ENCODE data around the gene BRAF. TPM values are rescaled to one million over a fixed set of nuclear protein-coding genes. Genes with fewer than 3 reads are reported as not detected.

BRAF gene
- total RNA-seq, 4 donors from 2014 or later = 34.0 to 50.7 (median 36.8) TPM

DNA sequence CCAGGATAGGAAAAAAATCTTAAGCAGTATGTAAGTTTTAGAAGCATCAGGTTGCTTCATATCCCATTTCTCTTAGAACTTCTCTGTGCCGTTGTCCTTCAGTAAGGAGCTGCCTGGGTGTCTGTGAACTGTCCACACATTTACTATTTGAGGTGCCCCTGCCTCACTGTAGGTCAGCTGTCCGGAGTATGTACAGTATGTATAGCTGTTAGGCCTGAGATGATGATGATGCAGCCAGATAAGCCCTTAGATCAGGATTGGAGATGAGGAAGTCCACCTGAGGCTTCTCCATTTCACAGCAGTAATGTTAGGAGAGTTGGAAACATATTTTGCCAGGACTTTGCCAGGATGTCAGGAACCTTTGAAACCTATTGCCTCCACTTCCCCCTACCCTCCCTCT lies 220.5 kb downstream of the BRAF start:
- TF ChIP-seq POLR2A (IDR thresholded peaks at IDR 0.05; ENCODE audit: low read depth) (no peak), EP300 (IDR thresholded peaks at IDR 0.05) (no peak), POLR2AphosphoS5 (IDR thresholded peaks at IDR 0.05) (no peak)
- TF ChIP-seq, protein P1, sequence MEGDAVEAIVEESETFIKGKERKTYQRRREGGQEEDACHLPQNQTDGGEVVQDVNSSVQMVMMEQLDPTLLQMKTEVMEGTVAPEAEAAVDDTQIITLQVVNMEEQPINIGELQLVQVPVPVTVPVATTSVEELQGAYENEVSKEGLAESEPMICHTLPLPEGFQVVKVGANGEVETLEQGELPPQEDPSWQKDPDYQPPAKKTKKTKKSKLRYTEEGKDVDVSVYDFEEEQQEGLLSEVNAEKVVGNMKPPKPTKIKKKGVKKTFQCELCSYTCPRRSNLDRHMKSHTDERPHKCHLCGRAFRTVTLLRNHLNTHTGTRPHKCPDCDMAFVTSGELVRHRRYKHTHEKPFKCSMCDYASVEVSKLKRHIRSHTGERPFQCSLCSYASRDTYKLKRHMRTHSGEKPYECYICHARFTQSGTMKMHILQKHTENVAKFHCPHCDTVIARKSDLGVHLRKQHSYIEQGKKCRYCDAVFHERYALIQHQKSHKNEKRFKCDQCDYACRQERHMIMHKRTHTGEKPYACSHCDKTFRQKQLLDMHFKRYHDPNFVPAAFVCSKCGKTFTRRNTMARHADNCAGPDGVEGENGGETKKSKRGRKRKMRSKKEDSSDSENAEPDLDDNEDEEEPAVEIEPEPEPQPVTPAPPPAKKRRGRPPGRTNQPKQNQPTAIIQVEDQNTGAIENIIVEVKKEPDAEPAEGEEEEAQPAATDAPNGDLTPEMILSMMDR (IDR thresholded peaks at IDR 0.05) = no peak
- Histone ChIP-seq H3K9me3 (no peaks in the 10 kb centered on the region), H3K27ac (replicated peaks in 1 of 4) (no peak overlapping the region), H3K4me1 (peaks cover 4 to 13% (median 6%) of the 10 kb centered on the region in 4 donors), H3K36me3 (peaks cover 11 to 48% (median 44%) of the 10 kb centered on the region in 4 donors), H3K4me3 (no peak overlapping the region), H3K27me3 (no peaks in the 10 kb centered on the region)
- 94% methylated on average over 2 of the region's 2 CpGs for WGBS
- peak; percentile 60 for DNase-seq (ENCODE audit: extremely low spot score)
- intact Hi-C loops (cut with DNase I) = no loop called here

DNA sequence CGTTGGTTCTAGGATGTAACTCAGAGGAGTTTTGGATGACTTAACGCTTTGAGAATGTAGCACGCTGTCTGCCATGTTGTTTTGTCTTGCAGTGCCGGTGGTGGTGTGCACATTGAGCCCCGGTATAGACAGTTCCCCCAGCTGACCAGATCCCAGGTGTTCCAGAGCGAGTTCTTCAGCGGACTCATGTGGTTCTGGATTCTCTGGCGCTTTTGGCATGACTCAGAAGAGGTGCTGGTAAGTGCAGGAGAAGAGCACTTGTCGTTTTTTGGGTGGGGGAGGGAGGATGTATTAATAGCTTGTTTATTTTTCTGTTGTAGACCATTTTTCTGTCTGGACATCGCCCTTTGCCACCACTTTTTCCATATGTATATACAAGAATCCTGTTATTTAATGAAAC lies 222.0 kb downstream of the BRAF start:
- Histone ChIP-seq H3K9me3 (no peaks in the 10 kb centered on the region), H3K27ac (replicated peaks in 1 of 4) (no peak overlapping the region), H3K27me3 (no peaks in the 10 kb centered on the region), H3K36me3 (peaks cover 11 to 48% (median 44%) of the 10 kb centered on the region in 4 donors), H3K4me1 (peaks cover 18 to 28% (median 20%) of the 10 kb centered on the region in 4 donors), H3K4me3 (no peak overlapping the region)
- WGBS = 85% methylated on average over 10 of the region's 10 CpGs
- intact Hi-C loops (cut with DNase I) = no loop called here
- TF ChIP-seq, protein P1 (IDR thresholded peaks at IDR 0.05) = no peak
- TF ChIP-seq POLR2AphosphoS5 (IDR thresholded peaks at IDR 0.05) = no peak
- TF ChIP-seq POLR2A (IDR thresholded peaks at IDR 0.05; ENCODE audit: low read depth) = no peak
- no peak for TF ChIP-seq EP300 (IDR thresholded peaks at IDR 0.05)
- DNase-seq (ENCODE audit: extremely low spot score) = no peak

DNA sequence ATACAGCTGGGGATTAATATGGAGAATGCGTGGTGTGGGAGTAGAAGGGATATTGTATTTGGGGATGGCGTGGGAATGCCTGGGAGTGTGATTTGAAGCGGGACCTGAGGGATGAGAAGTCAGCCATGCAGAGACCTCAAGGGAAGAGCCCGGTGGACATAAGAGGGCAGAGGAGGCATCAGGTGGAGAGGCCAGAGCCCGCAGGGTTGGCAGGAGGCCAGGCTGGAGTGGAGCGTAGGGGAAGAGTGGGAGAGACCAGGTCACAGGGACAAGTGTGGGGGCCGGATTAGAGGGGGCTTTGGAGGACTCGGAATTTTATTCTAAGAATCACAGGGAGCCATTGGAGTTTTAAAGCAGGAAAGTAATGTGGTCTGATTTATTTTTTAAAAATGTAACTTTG lies 226.3 kb downstream of the BRAF start:
- peak overlapping the region in 1 of 4 donors; percentile 86 for H3K4me3 ChIP-seq
- H3K36me3 ChIP-seq = peaks cover 0 to 23% (median 13%) of the 10 kb centered on the region in 4 donors
- no peak for DNase-seq (ENCODE audit: extremely low spot score)
- 76% methylated on average over 8 of the region's 8 CpGs for WGBS
- peaks cover 29 to 41% (median 34%) of the 10 kb centered on the region in 4 donors for H3K4me1 ChIP-seq
- no peak overlapping the region for H3K27ac ChIP-seq (replicated peaks in 1 of 4)
- no peaks in the 10 kb centered on the region for H3K27me3 ChIP-seq
- TF ChIP-seq POLR2AphosphoS5 (IDR thresholded peaks at IDR 0.05) (no peak), EP300 (IDR thresholded peaks at IDR 0.05) (no peak), POLR2A (IDR thresholded peaks at IDR 0.05; ENCODE audit: low read depth) (no peak)
- TF ChIP-seq, protein P1 (IDR thresholded peaks at IDR 0.05) = no peak
- intact Hi-C loops (cut with DNase I) = loop anchor here (5.0 to 10.0 kb wide), 2 partner anchors 224 to 316 kb away; partner anchors contain the start of genes BRAF and MRPS33
- no peaks in the 10 kb centered on the region for H3K9me3 ChIP-seq

DNA sequence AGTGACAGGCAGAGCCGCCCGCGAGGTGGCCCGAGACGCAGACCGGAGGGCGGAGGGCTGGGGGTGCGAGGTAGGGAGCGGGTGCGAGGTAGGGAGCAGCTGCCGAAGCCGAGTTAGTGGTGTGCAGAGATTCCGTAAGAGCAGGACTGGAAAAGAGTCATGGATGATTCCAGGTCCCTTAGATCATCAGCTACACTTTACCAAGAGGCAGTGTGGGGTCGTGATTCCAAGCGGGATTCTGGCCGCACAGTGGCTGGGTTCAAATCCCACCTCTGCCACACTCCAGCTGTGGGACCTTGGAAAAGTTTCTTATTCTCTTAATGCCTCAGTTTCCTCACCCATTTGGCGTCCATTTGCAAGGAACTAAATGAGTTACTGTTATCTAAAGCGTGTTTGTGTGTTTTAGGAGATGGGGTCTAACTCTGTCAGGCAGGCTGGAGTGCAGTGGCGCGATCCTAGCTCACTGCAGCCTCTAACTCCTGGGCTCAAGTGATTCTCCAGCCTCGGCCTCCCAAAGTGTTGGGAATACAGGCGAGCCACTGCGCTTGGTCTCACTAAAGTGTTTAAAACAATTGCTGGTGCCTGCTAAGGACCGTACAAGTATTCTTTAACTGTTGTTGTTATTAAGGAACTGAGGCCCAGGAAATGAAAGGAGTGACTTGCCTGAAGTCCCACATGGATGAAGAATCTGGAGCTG lies 227.1 kb downstream of the BRAF start:
- Histone ChIP-seq H3K9me3 (no peaks in the 10 kb centered on the region), H3K4me1 (peaks cover 29 to 37% (median 34%) of the 10 kb centered on the region in 4 donors), H3K27ac (replicated peaks in 1 of 4) (peak overlapping the region; percentile 89 to 94 (median 93)), H3K36me3 (peaks cover 0 to 24% (median 10%) of the 10 kb centered on the region in 4 donors), H3K27me3 (no peaks in the 10 kb centered on the region), H3K4me3 (peak overlapping the region; percentile 73 to 99 (median 87))
- intact Hi-C loops (cut with DNase I) = loop anchor here (5.0 to 10.0 kb wide), 2 partner anchors 225 to 317 kb away; partner anchors contain the start of genes BRAF and MRPS33
- TF ChIP-seq POLR2AphosphoS5 (IDR thresholded peaks at IDR 0.05) (no peak), POLR2A (IDR thresholded peaks at IDR 0.05; ENCODE audit: low read depth) (no peak), EP300 (IDR thresholded peaks at IDR 0.05) (no peak)
- TF ChIP-seq, protein P1 (IDR thresholded peaks at IDR 0.05) = no peak
- no peak for DNase-seq (ENCODE audit: extremely low spot score)
- WGBS = 29% methylated on average over 23 of the region's 24 CpGs
